ENCODE data around the gene INHBB.
"Not testable (repeated sequence)": the region's sequence is repeated elsewhere in the genome, so short reads cannot be mapped to it uniquely, and the experiment has no call there.

The INHBB gene

DNA sequence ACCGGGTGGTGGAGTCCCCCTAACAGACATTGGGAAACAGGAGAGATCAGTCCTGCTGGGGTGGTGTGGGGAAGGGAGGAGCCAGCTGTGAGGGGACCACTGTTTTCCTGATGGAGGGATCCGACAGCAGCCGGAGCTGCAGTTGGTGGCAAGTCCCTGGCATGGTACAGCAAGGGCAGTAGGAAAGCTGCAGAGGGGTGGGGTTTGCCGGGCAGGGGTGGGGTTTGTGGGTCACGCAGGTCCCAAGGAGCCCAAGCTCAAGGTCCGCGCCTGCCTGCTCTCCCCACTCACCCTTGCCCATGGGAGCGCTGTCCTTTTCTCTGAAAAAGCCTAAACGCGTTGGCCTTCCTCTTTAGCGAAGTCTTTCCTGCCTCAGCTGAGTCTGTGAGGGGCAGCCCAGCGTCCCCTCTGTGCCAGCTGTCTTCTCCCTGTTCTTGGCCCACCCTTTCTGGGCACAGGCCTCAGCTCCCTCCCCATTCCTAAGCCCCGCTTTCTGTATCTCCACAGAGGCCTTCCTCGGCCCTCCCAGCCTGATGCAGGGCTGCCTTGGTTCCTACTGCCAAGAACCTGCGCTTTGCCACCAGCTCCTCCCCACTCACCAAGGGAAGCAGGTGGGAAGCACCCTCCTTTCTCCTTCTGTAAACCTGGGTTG is 29.3 kb upstream of the INHBB start:
- no peak for DNase-seq

DNA sequence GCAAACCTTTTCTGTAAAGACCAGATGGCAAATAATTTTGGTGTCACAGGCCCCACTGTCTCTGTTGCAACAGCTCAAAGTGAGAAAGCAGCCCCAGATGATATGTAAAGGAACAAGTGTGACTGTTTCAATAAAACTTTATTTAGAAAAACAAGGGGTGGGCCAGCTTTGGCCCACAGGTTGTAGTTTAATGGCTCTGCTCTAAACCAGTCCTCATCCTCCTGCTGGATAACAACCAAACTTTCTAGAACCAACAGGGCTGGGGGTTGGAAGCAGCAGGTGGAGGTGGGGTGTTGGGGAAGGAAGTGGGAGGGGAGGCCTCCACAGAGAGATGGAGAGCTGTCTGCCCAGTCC is 28.8 kb upstream of the INHBB start:
- DNase-seq: no peak

DNA sequence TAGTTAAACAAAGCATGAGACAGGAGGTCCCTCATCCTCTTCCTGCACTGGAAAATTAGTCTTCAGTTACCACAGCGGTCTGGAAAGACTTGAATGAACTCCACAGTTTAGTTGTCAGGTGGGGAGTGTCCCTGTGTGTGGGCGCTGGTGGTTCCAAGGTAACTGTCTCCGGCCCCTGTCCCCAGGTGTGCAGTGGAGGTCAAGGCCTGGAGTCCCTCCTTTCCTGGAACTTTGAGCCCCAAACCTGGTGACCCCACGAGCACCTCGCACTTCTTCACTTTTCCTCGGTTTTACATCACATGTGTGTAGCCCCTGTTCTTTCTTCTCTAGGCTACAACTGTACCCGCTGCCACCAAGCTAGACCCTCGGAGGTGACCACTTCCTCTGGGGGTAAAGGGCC is 28.0 kb upstream of the INHBB start:
- DNase-seq: no peak

DNA sequence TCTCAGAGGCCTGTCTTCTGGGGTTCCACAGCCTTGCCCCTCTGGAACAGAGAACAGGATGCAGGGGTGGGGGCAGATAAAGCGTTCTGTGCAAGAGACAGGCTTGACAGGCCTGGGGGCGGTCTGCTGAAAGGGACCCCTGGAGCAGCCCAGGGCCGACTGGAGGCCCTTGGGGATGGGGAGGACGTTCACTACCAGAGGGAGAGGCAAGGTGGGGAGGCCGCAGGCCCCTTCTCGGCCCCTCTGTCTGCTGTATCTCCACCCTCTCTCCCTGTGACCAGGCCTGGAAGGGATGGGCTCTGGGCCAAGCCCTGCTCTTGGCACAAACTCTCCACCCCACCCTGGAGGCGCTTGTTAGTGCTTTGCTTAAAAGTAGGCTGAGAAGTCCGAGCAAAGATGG is 27.3 kb upstream of the INHBB start:
- no peak for DNase-seq

DNA sequence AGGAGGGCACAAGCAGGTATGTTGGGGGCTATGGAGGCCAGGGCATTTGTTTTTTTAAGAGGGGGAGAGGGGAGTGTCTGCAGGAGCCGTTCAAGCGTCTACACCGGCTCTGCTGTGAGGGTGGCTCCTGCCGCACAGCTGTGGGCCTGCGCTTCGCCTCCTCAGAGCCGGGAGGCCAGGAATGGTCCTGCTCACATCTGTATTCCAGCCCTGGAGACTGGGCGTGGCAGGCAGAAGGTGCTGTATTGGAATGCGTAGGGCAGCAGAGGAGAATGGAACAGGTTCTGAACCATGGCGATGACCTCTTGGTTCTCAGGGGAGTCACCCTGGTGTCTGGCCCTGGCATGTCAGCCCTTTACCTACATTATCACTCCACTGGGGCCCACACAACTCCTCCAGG is 26.8 kb upstream of the INHBB start:
- no peak for DNase-seq

DNA sequence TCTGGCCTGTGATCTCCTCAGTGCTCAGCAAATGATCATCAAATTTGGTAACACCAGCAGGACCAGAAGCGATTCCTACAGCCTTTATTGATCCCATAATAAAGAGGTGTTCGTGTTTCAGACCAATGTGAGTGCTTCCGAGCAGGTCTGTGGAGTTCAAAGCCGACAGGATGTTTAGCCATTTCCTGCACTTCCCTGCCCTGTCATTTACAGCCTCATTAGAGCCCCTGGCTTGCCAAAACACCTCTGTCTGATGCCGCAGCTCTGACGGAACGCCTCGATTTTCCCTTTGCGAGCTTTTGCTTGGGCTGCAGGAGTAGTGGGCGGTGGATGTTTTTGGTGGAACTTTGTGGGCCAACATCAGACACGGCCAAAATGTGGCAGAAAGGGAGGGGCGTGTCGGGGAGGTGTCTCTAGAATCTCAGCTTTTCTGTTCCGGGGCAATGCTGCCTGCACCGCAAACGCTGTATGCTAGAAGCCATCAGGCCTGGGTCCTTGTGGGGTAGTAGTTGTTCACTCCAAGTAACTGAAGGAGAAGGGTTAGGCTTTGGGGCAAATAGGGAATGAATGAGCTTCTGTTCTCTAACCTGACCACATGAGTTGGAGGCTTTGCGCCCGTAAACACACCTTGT is 26.1 kb upstream of the INHBB start:
- no peak for DNase-seq

DNA sequence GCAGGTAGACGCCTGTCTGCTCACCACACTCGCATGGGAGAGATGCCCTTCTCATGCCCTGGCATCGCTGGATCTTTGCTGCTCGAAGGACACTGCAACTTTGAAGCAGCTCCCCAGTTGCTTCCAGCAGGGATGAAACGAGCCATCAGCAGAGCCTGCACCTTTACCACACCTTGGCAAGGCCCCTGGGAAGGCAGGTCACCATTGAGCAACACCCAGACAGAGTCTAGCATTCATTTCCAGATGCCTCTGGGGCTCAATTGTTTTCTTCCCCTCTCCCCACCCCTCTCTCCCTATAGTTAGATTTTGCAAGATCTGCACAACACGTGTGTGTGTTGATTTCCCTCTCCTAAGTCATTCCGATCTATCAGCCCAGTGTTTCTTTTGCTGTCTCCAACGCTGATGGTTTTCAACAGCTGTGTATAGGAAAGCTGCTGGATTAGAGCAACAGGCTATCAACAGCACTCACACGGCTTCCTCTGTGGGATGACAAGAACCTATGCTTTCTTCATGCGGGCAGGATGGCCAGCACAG is 25.6 kb upstream of the INHBB start:
- DNase-seq: no peak

DNA sequence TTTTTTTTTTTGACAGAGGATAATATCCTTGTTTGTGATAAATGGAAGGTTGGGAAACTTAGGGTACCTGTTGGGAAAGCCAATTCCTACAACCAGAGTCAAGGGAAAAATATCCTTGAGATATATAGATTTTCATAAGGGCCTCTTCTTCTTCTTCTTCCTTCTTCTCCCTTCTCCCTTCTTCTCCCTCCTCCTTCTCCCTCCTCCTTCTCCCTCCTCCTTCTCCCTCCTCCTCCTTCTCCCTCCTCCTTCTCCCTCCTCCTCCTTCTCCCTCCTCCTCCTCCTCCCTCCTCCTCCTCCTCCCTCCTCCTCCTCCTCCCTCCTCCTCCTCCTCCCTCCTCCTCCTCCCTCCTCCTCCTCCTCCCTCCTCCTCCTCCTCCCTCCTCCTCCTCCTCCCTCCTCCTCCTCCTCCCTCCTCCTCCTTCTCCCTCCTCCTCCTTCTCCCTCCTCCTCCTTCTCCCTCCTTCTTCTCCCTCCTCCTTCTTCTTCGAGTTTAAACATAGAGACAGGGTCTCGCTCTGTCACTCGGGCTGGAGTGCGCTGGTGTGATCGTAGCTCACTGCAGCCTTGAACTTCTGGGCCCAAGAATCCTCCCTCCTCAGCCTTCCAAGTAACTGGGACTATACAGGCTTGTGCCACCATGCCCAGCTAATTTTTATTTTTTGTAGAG is 24.9 kb upstream of the INHBB start:
- not testable (repeated sequence) for DNase-seq

DNA sequence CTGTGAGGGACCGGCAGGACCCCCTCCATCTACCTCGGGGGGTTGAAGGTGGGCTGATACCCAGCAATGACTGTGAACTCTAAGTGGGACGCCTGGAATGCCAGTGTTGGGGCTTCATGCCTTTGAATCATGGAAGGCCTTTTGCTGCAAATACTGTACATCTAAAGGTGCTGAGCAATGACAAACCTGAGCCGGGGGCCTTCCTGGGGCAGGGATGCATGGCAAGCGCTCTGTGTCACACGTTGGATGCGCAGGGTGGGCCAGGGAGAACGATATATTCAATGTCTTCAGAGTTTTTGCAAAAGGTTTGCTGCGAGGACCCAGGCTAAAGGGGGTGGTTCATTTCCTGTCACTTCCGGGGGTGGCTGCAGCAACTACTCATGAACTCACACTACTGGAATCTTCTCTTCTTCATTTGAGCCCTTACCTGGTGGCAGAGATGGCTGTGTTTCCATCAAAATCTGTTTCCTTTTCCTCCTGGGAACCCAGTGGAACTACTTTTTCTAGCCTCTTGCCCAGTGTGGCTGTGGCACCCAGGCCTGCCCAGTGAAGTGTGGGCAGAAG is 24.1 kb upstream of the INHBB start:
- no peak for DNase-seq

DNA sequence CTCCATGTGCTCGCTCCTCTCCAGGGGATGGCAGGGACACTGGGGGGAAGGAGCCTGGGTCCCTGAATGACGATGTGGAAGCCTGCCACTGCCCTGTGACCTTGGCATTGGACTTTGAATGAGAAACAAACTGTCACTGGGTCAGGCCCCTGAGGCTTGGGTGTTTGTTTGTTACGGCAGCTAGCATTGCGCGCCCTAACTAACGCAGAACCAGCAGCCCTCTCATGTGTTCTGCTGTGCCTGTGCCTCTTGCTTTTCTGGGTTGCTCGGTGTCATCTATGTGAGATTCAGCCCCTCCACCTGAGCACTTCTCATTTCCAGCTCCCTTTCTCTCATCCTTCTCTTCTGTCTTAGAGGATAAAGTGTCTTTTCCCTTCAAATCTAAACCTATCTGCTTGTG is 23.6 kb upstream of the INHBB start:
- DNase-seq: no peak

DNA sequence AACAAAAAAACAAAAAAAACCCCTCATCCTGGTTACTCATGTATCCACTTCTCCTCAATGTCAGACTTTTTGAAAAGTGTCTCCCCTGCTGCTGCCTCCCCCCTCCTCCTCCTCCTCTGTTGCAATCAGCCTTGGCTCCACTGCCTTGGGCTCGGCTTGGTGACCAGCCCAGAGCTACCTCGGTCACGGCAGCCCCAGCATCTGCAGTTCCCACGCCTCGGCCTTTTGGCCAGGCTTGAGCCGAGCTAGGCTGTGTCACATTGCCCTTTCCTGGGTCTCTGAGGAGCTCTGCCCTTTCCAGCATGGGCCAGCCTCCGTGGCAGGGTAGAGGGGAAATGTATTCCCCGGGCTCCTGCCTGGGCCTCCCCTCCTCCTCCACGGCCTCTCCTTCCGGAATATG is 22.7 kb upstream of the INHBB start:
- no peak for DNase-seq

DNA sequence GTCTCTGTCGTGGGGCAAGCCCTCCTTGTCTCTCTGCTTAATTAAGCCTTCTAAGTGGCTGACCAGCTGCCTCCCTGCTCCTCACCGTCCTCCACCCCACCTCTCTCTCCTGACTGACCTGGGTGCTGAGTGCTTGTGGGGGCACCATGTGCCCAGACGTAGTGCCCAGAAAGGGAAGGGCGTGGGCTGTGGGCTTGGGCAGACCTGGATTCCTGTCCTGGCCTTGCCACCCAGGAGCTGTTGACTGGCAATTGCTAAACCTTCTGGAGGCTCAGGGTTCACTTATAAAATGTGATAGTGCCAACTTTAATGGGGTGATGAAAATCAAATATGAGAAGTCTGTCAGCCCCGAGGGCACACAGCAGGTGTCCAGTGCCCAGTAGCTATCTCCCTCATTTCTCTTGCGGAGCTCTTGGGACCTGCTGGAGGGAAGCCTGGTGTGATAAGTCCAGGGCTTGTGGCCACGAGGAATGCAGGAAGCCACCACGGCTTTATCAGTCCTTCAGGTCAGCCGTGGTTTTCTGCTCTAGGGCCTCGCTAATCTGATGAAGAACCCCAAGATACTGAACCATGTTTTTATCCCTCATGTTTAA is 22.0 kb upstream of the INHBB start:
- DNase-seq: no peak

DNA sequence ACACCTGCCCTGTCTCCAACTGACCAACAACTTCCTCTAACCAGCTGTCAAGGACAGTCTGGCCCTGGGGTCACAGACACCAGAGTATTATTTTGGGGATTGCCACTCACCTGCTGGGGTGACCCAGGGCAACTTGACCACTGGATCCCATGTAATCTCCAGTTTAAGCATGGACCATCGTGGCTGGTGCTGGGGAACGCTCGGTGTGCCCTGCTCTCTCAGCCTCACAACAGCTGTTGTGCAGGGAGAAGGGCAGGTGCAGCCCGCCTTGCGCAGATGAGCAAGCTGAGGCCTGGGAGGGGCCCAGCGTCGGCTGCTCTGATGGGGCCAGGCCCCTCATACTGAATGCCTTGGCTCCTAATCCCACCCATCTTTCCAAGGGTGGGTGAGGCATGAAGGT is 21.0 kb upstream of the INHBB start:
- no peak for DNase-seq

DNA sequence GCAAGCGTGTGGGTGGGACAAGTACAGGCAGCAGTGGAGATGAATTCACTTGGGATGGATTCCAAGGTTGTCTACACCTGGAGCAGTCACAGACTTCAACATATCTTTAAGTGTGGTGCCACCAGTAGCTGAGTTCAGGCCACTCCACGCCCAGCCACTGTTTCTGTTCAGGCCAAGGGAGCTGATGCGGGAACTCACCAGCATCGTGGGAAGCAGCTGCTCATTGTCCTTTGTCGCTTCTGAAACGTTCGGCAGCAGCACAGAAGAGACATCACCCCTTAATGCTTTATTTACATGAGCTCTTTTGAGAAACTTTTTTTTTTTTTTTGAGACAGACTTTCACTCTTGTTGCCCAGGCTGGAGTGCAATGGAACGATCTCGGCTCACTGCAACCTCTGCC is 19.9 kb upstream of the INHBB start:
- no peak for DNase-seq

DNA sequence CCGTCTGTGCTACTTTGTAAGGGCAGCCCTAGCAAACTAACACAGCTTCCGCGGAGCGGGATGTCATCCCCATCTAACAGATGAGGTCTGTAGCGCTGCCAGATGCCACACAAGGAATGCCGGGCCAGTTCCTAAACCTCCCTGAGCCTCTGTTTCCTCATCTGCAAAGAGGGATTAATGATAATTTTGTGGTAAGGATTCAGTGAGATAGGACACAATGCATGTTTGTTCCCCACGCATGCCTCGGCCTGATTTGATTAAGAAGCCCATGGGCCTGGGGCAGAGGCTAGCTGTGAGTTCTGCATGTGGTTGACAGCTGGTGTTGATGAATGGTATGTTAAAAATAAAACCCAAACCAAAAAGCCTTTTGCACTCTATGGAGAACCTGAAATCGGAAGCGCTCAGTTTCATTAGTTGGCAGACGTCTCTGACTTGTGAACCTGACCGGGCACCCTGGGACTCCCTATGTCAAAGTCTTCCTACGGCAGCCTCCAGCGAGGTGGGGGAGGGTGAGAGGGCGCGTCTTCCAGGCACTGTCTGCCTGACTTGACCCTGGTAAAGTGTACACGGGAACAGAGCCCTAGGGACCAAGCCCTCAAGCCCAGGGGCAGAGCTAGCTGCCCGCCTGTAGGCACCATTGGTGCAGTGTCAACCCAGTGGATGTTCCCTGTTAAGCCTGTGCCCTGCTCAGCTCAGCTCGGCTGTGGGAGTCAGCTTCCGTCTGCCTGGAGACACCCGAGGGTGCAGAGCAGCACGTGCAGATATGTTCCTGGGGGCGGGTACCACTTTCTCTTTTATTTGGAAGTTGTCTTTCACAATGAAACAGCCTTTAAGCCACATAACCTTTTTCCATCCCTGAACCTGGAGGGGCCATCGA is 14.8 kb upstream of the INHBB start:
- DNase-seq: no peak

DNA sequence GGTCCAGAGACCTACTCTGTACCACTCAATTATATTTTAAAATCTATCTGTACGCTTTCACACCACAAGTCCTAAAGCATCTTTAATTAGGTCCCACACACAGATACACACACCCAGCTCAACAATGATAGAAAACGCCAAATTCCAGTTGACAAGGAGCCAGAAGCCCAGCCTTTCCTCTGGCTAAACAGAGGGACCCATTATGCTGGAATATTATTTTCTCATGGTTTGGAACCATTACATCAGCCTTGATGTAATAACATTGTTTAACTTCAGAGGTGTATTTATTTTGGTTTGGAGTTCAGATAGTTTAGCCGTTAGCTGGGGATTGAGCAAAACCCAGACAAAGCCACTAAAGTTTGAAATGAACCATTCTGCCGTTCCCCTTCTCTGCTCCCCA is 14.0 kb upstream of the INHBB start:
- DNase-seq: no peak

DNA sequence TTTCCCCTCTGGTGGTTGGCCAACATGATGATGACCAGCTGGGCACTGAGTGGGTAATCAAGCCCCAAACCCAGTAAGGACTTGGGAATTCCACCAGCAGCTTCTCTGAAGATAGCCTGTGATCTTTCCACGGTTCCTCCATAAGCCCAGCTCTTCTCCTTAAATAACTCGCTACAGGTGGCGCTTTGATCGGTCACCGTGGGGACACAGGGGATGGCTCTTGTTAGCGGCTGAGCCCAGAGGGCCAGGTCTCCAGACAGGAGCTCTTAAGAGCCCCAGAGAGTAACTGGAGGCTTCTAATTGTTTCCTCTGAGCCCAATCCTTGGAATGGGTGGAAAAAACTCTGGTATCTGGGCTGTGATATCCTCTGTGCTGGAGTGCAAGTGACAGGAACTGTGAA is 13.6 kb upstream of the INHBB start:
- DNase-seq: no peak

DNA sequence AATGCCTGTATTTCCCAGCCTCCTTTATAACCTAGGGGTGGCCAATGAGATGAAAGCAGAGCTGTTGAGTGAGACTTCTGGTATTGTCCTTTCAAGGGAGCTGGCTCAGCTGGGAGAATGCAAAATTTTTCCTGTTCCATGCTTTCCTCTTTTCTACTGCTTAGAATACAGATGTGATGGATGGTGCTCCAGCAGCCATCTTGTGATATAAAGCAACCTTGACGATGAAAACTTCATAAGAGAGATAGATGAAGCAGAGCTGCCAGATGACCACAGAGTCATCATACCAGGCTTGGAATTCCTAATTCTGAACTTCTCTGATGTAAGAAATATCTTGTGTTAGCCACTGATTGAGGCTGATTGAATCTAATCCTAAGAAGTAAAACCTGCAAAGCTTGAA is 11.9 kb upstream of the INHBB start:
- no peak for DNase-seq

DNA sequence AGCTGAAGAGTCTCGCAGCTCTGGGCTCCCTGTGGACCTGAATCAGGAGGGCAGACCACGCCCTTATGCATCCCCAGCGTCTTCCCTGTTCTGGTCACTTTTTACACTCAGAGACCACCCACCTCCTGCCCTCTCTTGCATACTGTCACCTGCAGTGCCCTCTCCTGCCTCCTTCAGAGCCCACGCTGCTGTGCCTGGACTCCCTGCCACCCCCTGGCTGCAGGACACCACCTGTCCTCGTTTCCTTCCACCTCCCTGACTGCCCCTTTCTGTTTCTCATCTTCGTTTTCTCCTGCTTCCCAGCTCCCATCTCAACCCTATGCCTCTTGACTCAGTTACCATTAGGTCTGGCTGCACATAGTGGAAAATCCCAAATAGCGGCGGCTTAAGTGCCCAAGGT is 9.2 kb upstream of the INHBB start:
- DNase-seq: no peak

DNA sequence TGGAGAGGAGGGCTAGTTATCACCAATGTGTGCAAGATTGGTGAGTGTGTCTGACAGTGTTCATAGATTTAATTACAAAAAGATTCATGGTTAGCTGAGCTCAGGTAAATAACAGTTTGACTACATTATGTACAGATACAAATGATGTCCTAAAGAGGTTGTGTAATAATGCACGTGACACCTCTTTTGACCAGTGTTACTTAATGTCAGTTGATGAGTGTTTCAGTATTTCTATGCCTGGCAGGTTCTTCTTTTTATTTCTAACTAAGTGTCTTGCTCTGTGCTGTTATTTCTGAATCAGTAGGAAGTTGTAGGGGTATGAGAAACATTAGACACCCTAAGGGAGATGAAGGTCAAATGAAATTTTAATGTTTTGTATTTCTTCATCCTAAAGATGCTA is 7.9 kb upstream of the INHBB start:
- DNase-seq: no peak

DNA sequence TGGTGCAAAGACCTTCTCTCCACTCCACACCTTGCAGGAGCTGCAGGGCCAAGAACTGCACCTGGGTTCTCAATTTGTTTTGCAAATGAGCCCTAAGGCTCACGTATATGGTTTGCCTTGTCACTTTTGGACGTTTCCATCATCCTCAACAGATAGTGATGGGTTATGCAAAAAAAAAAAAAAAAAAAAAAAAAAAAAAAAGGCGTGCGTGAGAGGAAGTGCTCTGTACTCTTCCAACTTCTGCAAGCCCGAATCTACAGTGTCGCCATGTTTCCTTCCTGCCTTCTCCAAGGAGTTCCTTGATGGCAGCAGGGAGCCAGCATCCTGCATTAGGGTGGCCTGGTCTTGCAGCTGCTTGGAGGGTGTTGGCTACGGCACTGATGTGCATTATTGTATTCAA is 4.0 kb upstream of the INHBB start:
- no peak for DNase-seq

DNA sequence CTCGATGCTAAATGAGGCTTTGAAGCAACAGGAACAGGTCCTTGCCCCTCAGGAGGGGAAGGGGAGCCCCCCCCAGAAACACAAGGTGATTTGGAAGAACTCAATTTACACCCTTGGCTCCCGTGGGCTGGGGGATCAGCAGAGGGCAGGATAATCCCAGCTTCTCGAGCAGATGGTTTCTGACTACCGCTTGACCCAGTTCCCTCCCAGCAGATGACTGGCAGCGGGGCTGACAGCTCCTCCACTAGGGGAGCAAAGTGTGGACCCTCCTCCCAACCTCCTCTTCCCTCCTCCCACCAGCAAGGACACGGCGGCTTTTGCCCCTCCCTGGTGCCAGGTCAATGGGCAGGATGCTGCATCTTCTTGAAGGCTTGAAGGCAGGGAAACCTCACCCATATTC is 3.5 kb upstream of the INHBB start:
- DNase-seq: no peak

DNA sequence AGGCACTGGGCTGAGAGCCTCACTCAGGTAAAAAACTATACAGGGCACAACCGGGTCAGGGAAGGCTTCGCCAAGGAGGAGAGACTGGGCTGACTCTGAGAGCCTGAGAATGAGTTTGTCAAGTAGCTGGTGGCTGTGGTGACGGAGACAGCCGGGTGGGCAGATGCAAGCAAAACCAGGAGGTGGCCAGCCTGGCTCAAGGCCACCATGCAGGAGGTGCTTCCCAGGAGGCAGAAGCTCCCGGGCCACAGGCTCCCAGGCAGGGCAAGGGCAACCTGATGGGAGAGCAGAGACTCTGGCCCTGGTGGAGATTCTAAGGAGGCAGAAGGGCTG is 2.9 kb upstream of the INHBB start:
- no peak for DNase-seq

Data from NCI-H2227 treated with DMSO at 0.1 percent for 48 hours (cell line).